ENCODE results near the gene LARGE2. TPM values are rescaled to one million over a fixed set of nuclear protein-coding genes. Genes with fewer than 3 reads are reported as not detected.

Gene LARGE2
- total and polyA plus RNA-seq, 10 of the 15 experiments (the other 5 are each of a cell fraction or from before 2014, with no cell fraction given) = 0.03 to 0.41 (median 0.19) TPM; not detected in 6

DNA sequence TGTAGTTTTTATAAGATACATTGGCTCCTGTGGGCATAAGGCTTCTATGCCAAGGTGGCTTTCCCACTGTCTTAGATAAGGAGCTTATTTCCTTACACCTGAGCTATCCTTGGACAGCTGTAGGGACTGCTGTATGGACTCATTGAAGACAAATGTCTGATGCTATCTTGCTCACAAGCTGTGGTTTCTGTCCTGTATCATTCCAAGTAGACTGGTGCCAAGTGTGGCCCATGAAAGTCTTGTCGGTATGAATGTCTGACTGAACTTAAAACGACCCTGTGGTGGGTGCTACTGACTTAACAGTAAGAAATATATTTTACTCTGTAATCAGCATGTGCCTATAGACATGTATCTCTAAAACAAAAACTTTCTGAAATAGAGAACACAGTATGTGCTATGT lies 45.0 kb downstream of the LARGE2 start (continued):
- no peak for TF ChIP-seq EGR1 (IDR thresholded peaks at IDR 0.05; ENCODE audit: borderline replicate concordance in 1 of 2, low read depth in 2 of 2, low read length in 2 of 2)

DNA sequence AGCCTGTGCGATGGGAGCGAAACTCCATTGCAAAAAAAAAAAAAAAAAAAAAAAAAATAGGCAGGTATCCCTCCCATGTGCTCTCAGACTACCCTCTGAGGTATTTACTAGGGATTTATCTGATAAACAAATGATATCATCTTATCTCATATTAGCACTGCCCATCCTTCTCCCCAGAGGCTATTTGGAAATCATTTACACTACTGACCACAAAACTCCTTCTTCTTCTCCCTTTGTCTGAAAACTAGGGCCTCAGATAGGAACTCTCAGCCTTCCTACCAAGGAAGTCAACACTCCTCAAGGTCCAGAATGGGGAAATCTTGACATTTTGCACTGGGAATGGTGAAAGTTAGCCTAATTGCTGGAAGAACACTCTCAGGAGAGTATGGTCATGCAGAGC lies 46.4 kb downstream of the LARGE2 start:
- no peak overlapping the region for H3K4me3 ChIP-seq

More for the DNA sequence above, 46.4 kb downstream of the LARGE2 start:
- WGBS (ENCODE audit: insufficient coverage, insufficient replicate concordance, low lambda C conversion rate, missing lambda C conversion rate) = no CpG with 5 or more reads among the region's 2 CpGs
- Histone ChIP-seq H3K9ac (ENCODE audit: control insufficient read depth, insufficient read depth, low read length) (no peak overlapping the region), H2AFZ (ENCODE audit: control insufficient read depth, low read depth, low read length) (no peak overlapping the region), H3K4me2 (ENCODE audit: control insufficient read depth, insufficient read depth) (no peak overlapping the region), H3K9me3 (replicated peaks; ENCODE audit: control insufficient read depth, insufficient read depth, low read length) (no peaks in the 10 kb centered on the region), H3K27me3 (replicated peaks in 1 of 2; ENCODE audit: control insufficient read depth in 2 of 2, insufficient read depth in 2 of 2, low read length in 1 of 2) (no peaks in the 10 kb centered on the region), H3K27ac (ENCODE audit: control insufficient read depth, insufficient read depth) (no peak overlapping the region), H3K4me1 (ENCODE audit: control insufficient read depth, insufficient read depth, low read length) (no peaks in the 10 kb centered on the region), H3K79me2 (ENCODE audit: control insufficient read depth, insufficient read depth, low read length) (no peaks in the 10 kb centered on the region), H3K36me3 (ENCODE audit: control insufficient read depth in 2 of 2, insufficient read depth in 2 of 2, low read length in 1 of 2) (peaks cover 8 to 18% of the 10 kb centered on the region in 2 experiments), H4K20me1 (ENCODE audit: control insufficient read depth, insufficient read depth) (no peaks in the 10 kb centered on the region)
- ATAC-seq (no peak), DNase-seq (ENCODE audit: low read depth, low spot score) (no peak), FAIRE-seq (no peak)
- CTCF ChIA-PET = interaction anchor here (0.6 to 1.6 kb wide), 4 partner anchors 10 to 471 kb away, joined by 3 to 6 read pairs (median 4); no protein-coding TSS in a partner anchor
- TF ChIP-seq, protein P1, sequence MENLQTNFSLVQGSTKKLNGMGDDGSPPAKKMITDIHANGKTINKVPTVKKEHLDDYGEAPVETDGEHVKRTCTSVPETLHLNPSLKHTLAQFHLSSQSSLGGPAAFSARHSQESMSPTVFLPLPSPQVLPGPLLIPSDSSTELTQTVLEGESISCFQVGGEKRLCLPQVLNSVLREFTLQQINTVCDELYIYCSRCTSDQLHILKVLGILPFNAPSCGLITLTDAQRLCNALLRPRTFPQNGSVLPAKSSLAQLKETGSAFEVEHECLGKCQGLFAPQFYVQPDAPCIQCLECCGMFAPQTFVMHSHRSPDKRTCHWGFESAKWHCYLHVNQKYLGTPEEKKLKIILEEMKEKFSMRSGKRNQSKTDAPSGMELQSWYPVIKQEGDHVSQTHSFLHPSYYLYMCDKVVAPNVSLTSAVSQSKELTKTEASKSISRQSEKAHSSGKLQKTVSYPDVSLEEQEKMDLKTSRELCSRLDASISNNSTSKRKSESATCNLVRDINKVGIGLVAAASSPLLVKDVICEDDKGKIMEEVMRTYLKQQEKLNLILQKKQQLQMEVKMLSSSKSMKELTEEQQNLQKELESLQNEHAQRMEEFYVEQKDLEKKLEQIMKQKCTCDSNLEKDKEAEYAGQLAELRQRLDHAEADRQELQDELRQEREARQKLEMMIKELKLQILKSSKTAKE (IDR thresholded peaks at IDR 0.05; ENCODE audit: low read depth, poor library complexity, severe bottlenecking) = no peak
- TF ChIP-seq, protein P2, sequence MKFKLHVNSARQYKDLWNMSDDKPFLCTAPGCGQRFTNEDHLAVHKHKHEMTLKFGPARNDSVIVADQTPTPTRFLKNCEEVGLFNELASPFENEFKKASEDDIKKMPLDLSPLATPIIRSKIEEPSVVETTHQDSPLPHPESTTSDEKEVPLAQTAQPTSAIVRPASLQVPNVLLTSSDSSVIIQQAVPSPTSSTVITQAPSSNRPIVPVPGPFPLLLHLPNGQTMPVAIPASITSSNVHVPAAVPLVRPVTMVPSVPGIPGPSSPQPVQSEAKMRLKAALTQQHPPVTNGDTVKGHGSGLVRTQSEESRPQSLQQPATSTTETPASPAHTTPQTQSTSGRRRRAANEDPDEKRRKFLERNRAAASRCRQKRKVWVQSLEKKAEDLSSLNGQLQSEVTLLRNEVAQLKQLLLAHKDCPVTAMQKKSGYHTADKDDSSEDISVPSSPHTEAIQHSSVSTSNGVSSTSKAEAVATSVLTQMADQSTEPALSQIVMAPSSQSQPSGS (IDR thresholded peaks at IDR 0.05; ENCODE audit: low read length) = no peak
- TF ChIP-seq RAD21 (IDR thresholded peaks at IDR 0.05; ENCODE audit: insufficient read depth, low read depth, low read length) = no peak
- TF ChIP-seq ESRRA (IDR thresholded peaks at IDR 0.05; ENCODE audit: low read length) = no peak
- TF ChIP-seq SMARCA5 (IDR thresholded peaks at IDR 0.05) = no peak
- TF ChIP-seq NFXL1 (IDR thresholded peaks at IDR 0.05; ENCODE audit: borderline replicate concordance) = no peak
- TF ChIP-seq SMAD1 (IDR thresholded peaks at IDR 0.05; ENCODE audit: low read depth, partially characterized antibody) = no peak
- no peak for TF ChIP-seq EZH2 (IDR thresholded peaks at IDR 0.05; ENCODE audit: borderline replicate concordance, control insufficient read depth, low read depth, low read length)
- TF ChIP-seq, protein P3, sequence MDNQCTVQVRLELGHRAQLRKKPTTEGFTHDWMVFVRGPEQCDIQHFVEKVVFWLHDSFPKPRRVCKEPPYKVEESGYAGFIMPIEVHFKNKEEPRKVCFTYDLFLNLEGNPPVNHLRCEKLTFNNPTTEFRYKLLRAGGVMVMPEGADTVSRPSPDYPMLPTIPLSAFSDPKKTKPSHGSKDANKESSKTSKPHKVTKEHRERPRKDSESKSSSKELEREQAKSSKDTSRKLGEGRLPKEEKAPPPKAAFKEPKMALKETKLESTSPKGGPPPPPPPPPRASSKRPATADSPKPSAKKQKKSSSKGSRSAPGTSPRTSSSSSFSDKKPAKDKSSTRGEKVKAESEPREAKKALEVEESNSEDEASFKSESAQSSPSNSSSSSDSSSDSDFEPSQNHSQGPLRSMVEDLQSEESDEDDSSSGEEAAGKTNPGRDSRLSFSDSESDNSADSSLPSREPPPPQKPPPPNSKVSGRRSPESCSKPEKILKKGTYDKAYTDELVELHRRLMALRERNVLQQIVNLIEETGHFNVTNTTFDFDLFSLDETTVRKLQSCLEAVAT (IDR thresholded peaks at IDR 0.05) = no peak
- no peak for TF ChIP-seq NRF1 (conservative IDR thresholded peaks at IDR 0.05; ENCODE audit: low read depth, low read length)
- no peak for TF ChIP-seq MEF2A (IDR thresholded peaks at IDR 0.05; ENCODE audit: insufficient read depth, low read depth, low read length)
- TF ChIP-seq SUPT20H (IDR thresholded peaks at IDR 0.05; ENCODE audit: borderline replicate concordance, control insufficient read depth, low read depth, low read length) = no peak
- POLR2A ChIA-PET = interaction anchor here (1.0 kb wide), 1 partner anchor 30 kb away, joined by 3 read pairs; no protein-coding TSS in a partner anchor
- in situ Hi-C loops (cut with MboI) (no loop called here), intact Hi-C loops (cut with micrococcal nuclease; ENCODE audit: unreplicated experiment) (loop anchor here (10.0 kb wide), 2 partner anchors 266 to 336 kb away; no protein-coding TSS in a partner anchor)
- SMC1A ChIA-PET (ENCODE audit: uncharacterized antibody, unreplicated experiment) = interaction anchor here (0.9 to 1.8 kb wide), 2 partner anchors 10 to 34 kb away, joined by 4 to 8 read pairs; no protein-coding TSS in a partner anchor
- BruUV-seq (replicated peaks) = no TSS peak
- RAD21 ChIA-PET (ENCODE audit: unreplicated experiment) = no interaction called here

Measured in GM12878 (cell line).